ENCODE results near the gene TMA7.

DNA sequence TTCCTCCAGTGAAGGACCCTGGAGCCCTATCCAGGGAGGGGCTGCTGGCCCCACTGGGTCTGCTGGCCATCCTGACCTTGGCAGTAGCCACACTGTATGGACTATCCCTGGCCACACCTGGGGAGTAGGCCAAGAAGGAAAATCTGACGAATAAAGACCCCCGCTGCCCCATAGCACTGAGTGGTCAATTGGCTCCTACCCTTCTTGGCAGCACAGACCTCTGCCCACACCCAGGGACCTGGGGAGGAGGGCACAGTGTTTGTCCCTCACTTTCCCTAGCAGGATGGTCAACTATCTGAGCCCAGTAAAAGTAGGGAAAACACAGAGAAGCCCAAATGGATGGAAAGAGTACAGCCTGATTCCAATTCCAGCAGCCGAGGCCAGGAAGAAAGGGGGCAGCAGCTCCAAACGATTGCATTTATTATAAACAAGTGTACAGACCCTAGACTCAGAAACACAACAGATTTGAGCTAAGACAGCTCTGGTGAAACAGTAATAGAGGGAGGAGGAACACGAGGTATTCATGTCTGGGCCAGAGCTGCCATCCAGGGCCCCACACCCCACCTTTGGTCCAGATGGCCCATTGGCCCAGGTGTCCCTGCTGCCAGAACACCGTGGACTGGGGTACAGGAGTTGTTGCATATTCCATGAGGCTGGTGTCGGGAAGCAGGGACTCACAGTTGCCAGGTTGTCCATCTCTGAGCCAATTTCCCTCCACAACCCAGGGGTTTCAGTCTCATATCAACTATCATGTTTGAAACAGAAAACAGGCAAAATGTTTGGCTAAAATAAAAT lies 27.6 kb downstream of the TMA7 start:
- TF ChIP-seq, protein P1, sequence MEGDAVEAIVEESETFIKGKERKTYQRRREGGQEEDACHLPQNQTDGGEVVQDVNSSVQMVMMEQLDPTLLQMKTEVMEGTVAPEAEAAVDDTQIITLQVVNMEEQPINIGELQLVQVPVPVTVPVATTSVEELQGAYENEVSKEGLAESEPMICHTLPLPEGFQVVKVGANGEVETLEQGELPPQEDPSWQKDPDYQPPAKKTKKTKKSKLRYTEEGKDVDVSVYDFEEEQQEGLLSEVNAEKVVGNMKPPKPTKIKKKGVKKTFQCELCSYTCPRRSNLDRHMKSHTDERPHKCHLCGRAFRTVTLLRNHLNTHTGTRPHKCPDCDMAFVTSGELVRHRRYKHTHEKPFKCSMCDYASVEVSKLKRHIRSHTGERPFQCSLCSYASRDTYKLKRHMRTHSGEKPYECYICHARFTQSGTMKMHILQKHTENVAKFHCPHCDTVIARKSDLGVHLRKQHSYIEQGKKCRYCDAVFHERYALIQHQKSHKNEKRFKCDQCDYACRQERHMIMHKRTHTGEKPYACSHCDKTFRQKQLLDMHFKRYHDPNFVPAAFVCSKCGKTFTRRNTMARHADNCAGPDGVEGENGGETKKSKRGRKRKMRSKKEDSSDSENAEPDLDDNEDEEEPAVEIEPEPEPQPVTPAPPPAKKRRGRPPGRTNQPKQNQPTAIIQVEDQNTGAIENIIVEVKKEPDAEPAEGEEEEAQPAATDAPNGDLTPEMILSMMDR (conservative IDR thresholded peaks at IDR 0.05; ENCODE audit: low read length) = no peak
- no peak for TF ChIP-seq EZH2phosphoT487 (IDR thresholded peaks at IDR 0.05; ENCODE audit: borderline replicate concordance)
